Measurements from ENCODE around the gene FOXS1. TPM values are rescaled to one million over a fixed set of nuclear protein-coding genes. Genes with fewer than 3 reads are reported as not detected.

Gene FOXS1
- total and polyA plus RNA-seq, 10 of the 15 experiments (the other 5 are each of a cell fraction or from before 2014, with no cell fraction given) = not detected

DNA sequence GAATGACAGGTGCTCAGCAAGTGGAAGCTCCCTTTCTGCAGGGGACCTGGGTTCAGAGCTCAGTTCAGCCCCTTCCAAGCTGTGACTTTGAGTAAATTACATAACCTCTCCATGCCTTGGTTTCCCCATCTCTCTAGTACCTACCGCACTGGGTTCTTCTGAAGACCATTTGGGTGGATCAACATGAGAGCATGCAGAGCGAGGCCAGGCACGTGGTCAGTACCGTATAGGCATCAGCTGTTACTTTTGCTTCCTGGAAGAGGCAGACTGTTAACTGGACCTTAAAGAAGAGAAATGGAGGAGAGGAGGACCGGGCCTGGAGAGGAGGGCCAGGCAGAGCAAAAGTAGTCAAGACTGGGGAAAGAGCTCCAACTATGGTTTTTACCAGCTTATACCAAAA lies 27.9 kb downstream of the FOXS1 start:
- no peaks in the 10 kb centered on the region for H3K4me1 ChIP-seq (ENCODE audit: control insufficient read depth, insufficient read depth, low read length)
- no peaks in the 10 kb centered on the region for H3K9me3 ChIP-seq (replicated peaks; ENCODE audit: control insufficient read depth, insufficient read depth, low read length)
- BruUV-seq (replicated peaks) = no TSS peak
- no peaks in the 10 kb centered on the region for H4K20me1 ChIP-seq (ENCODE audit: control insufficient read depth, insufficient read depth)
- H2AFZ ChIP-seq (ENCODE audit: control insufficient read depth, low read depth, low read length) = no peak overlapping the region
- DNase-seq (ENCODE audit: low read depth, low spot score) (no peak), ATAC-seq (no peak), FAIRE-seq (no peak)
- H3K27me3 ChIP-seq (replicated peaks in 1 of 2; ENCODE audit: control insufficient read depth in 2 of 2, insufficient read depth in 2 of 2, low read length in 1 of 2) = no peaks in the 10 kb centered on the region
- WGBS (ENCODE audit: insufficient coverage, insufficient replicate concordance, low lambda C conversion rate, missing lambda C conversion rate) = 69% methylated on average over 5 of the region's 5 CpGs
- H3K4me2 ChIP-seq (ENCODE audit: control insufficient read depth, insufficient read depth) = no peak overlapping the region
- RAD21 ChIA-PET (ENCODE audit: unreplicated experiment) = interaction anchor here (0.6 to 1.8 kb wide), 5 partner anchors 10 to 260 kb away, joined by 3 to 5 read pairs (median 4); no protein-coding TSS in a partner anchor
- no peak overlapping the region for H3K4me3 ChIP-seq
- no peak overlapping the region for H3K27ac ChIP-seq (ENCODE audit: control insufficient read depth, insufficient read depth)
- SMC1A ChIA-PET (ENCODE audit: uncharacterized antibody, unreplicated experiment) = interaction anchor here (0.6 to 1.2 kb wide), 7 partner anchors 13 to 156 kb away, joined by 3 to 4 read pairs (median 3); no protein-coding TSS in a partner anchor
- in situ Hi-C loops (cut with MboI) (no loop called here), intact Hi-C loops (cut with micrococcal nuclease; ENCODE audit: unreplicated experiment) (no loop called here)
- H3K9ac ChIP-seq (ENCODE audit: control insufficient read depth, insufficient read depth, low read length) = no peak overlapping the region
- TF ChIP-seq, protein P1, sequence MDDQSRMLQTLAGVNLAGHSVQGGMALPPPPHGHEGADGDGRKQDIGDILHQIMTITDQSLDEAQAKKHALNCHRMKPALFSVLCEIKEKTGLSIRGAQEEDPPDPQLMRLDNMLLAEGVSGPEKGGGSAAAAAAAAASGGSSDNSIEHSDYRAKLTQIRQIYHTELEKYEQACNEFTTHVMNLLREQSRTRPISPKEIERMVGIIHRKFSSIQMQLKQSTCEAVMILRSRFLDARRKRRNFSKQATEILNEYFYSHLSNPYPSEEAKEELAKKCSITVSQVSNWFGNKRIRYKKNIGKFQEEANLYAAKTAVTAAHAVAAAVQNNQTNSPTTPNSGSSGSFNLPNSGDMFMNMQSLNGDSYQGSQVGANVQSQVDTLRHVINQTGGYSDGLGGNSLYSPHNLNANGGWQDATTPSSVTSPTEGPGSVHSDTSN (IDR thresholded peaks at IDR 0.05; ENCODE audit: insufficient replicate concordance, low read depth, low read length) = no peak
- no peaks in the 10 kb centered on the region for H3K79me2 ChIP-seq (ENCODE audit: control insufficient read depth, insufficient read depth, low read length)
- POLR2A ChIA-PET = no interaction called here
- CTCF ChIA-PET = interaction anchor here (0.8 to 2.3 kb wide), 10 partner anchors 9 to 274 kb away, joined by 3 to 9 read pairs (median 4); no protein-coding TSS in a partner anchor
- H3K36me3 ChIP-seq (ENCODE audit: control insufficient read depth in 2 of 2, insufficient read depth in 2 of 2, low read length in 1 of 2) = no peaks in the 10 kb centered on the region

DNA sequence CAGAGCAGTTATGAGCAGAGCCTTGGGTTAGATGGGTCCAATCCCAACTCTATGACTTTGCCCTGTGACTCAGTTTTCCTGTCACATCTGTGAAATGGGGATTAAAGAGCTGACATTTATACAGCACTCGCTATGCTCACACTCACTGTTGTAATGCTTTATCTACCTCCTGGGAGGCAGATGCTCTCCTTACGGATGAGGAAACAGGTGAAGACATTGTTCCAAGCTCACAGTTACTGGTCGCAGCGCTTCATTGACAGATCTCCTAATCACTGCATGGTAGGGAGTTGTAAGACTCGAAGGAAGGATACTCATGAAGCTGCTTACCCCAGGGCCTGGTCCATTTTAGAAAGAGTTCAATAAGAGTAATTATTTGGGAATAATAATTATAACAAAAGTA lies 29.2 kb downstream of the FOXS1 start:
- in situ Hi-C loops (cut with MboI) (no loop called here), intact Hi-C loops (cut with micrococcal nuclease; ENCODE audit: unreplicated experiment) (no loop called here)
- Histone ChIP-seq H4K20me1 (ENCODE audit: control insufficient read depth, insufficient read depth) (no peaks in the 10 kb centered on the region), H3K9ac (ENCODE audit: control insufficient read depth, insufficient read depth, low read length) (no peak overlapping the region), H2AFZ (ENCODE audit: control insufficient read depth, low read depth, low read length) (no peak overlapping the region), H3K79me2 (ENCODE audit: control insufficient read depth, insufficient read depth, low read length) (no peaks in the 10 kb centered on the region), H3K36me3 (ENCODE audit: control insufficient read depth in 2 of 2, insufficient read depth in 2 of 2, low read length in 1 of 2) (no peaks in the 10 kb centered on the region), H3K4me1 (ENCODE audit: control insufficient read depth, insufficient read depth, low read length) (no peaks in the 10 kb centered on the region), H3K4me3 (no peak overlapping the region), H3K27me3 (replicated peaks in 1 of 2; ENCODE audit: control insufficient read depth in 2 of 2, insufficient read depth in 2 of 2, low read length in 1 of 2) (no peaks in the 10 kb centered on the region), H3K27ac (ENCODE audit: control insufficient read depth, insufficient read depth) (no peak overlapping the region), H3K9me3 (replicated peaks; ENCODE audit: control insufficient read depth, insufficient read depth, low read length) (no peaks in the 10 kb centered on the region), H3K4me2 (ENCODE audit: control insufficient read depth, insufficient read depth) (no peak overlapping the region)
- BruUV-seq (replicated peaks) = no TSS peak
- SMC1A ChIA-PET (ENCODE audit: uncharacterized antibody, unreplicated experiment) = no interaction called here
- 62% methylated on average over 5 of the region's 5 CpGs for WGBS (ENCODE audit: insufficient coverage, insufficient replicate concordance, low lambda C conversion rate, missing lambda C conversion rate)
- ATAC-seq = no peak
- CTCF ChIA-PET = interaction anchor here (0.9 to 2.3 kb wide), 5 partner anchors 9 to 181 kb away, joined by 3 to 9 read pairs (median 5); partner anchors contain the start of gene PDRG1
- no peak for TF ChIP-seq IRF4 (IDR thresholded peaks at IDR 0.05; ENCODE audit: low read depth, low read length)
- no peak for TF ChIP-seq IKZF2 (IDR thresholded peaks at IDR 0.05)
- no peak for TF ChIP-seq RB1 (IDR thresholded peaks at IDR 0.05; ENCODE audit: borderline replicate concordance)
- no peak for TF ChIP-seq POLR2A (IDR thresholded peaks at IDR 0.05; ENCODE audit: low read depth, low read length)
- TF ChIP-seq, protein P2, sequence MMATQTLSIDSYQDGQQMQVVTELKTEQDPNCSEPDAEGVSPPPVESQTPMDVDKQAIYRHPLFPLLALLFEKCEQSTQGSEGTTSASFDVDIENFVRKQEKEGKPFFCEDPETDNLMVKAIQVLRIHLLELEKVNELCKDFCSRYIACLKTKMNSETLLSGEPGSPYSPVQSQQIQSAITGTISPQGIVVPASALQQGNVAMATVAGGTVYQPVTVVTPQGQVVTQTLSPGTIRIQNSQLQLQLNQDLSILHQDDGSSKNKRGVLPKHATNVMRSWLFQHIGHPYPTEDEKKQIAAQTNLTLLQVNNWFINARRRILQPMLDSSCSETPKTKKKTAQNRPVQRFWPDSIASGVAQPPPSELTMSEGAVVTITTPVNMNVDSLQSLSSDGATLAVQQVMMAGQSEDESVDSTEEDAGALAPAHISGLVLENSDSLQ (IDR thresholded peaks at IDR 0.05) = no peak
- no peak for TF ChIP-seq HDGF (IDR thresholded peaks at IDR 0.05)
- TF ChIP-seq CHD4 (IDR thresholded peaks at IDR 0.05) = no peak
- TF ChIP-seq, protein P3, sequence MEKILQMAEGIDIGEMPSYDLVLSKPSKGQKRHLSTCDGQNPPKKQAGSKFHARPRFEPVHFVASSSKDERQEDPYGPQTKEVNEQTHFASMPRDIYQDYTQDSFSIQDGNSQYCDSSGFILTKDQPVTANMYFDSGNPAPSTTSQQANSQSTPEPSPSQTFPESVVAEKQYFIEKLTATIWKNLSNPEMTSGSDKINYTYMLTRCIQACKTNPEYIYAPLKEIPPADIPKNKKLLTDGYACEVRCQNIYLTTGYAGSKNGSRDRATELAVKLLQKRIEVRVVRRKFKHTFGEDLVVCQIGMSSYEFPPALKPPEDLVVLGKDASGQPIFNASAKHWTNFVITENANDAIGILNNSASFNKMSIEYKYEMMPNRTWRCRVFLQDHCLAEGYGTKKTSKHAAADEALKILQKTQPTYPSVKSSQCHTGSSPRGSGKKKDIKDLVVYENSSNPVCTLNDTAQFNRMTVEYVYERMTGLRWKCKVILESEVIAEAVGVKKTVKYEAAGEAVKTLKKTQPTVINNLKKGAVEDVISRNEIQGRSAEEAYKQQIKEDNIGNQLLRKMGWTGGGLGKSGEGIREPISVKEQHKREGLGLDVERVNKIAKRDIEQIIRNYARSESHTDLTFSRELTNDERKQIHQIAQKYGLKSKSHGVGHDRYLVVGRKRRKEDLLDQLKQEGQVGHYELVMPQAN (conservative IDR thresholded peaks at IDR 0.05) = no peak
- TF ChIP-seq KLF5 (IDR thresholded peaks at IDR 0.05; ENCODE audit: partially characterized antibody) = no peak
- no peak for TF ChIP-seq TBL1XR1 (IDR thresholded peaks at IDR 0.05; ENCODE audit: low read depth, low read length)
- no peak for TF ChIP-seq HDAC2 (IDR thresholded peaks at IDR 0.05)
- TF ChIP-seq SMAD5 (IDR thresholded peaks at IDR 0.05; ENCODE audit: low read depth) = no peak
- FAIRE-seq = no peak
- RAD21 ChIA-PET (ENCODE audit: unreplicated experiment) = interaction anchor here (1.1 kb wide), 1 partner anchor 218 kb away, joined by 3 read pairs; no protein-coding TSS in a partner anchor
- DNase-seq (ENCODE audit: low read depth, low spot score) = no peak
- POLR2A ChIA-PET = no interaction called here

Measured in GM12878 (cell line).